ENCODE data around the gene RFC3. TPM values are rescaled to one million over a fixed set of nuclear protein-coding genes. Genes with fewer than 3 reads are reported as not detected.

The RFC3 gene
- total and polyA plus RNA-seq, 2 of the 13 experiments (the other 11 are each of a cell fraction or from before 2014, with no cell fraction given) = 16.0 to 55.7 TPM

GRCh38 chr13:33884531-33885220 is 66.7 kb downstream of the RFC3 start (continued):
- TF ChIP-seq AFF4 (CRISPR knock-in tag; IDR thresholded peaks at IDR 0.05) = no peak
- no peak for TF ChIP-seq E2F1 (CRISPR knock-in tag; IDR thresholded peaks at IDR 0.05)
- no peak for TF ChIP-seq CEBPZ (IDR thresholded peaks at IDR 0.05; ENCODE audit: low read length)
- no peak for TF ChIP-seq KIAA2018 (CRISPR knock-in tag; IDR thresholded peaks at IDR 0.05; ENCODE audit: borderline replicate concordance)
- no peak for TF ChIP-seq KAT2B (IDR thresholded peaks at IDR 0.05; ENCODE audit: borderline replicate concordance, low read depth, low read length)
- no peak for TF ChIP-seq ZNF350 (CRISPR knock-in tag; IDR thresholded peaks at IDR 0.05; ENCODE audit: borderline replicate concordance, low read depth)
- TF ChIP-seq ZNF558 (CRISPR knock-in tag; IDR thresholded peaks at IDR 0.05; ENCODE audit: borderline replicate concordance) = no peak
- no peak for TF ChIP-seq HMGA1 (CRISPR knock-in tag; conservative IDR thresholded peaks at IDR 0.05)
- TF ChIP-seq ZNF569 (CRISPR knock-in tag; IDR thresholded peaks at IDR 0.05; ENCODE audit: borderline replicate concordance) = no peak
